ENCODE measurements around the gene POTEG.
"Not testable (repeated sequence)": the region's sequence is repeated elsewhere in the genome, so short reads cannot be mapped to it uniquely, and the experiment has no call there.

The POTEG gene

DNA sequence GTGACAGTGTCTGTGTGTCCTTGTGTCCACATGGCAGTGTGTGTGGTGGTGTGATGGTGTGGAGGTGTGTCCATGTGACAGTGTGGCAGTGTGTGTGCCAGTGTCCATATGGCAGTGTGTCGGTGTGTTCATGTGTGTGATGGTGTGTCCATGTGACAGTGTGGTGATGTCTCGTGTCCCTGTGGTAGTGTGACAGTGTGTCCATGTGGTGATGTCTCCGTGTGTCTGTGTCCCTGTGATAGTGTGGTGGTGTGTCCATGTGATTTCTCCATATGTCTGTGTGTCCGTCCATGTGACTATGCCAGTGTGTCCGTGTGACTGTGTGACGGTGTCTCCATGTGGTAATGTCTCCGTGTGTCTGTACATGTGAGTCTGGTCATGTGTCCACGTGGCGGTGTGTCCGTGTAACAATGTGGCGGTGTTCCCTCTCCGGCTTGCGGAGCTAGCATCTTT, 59.7 kb downstream of the POTEG start:
- H3K4me3 ChIP-seq (ENCODE audit: low read length): not testable (repeated sequence)

DNA sequence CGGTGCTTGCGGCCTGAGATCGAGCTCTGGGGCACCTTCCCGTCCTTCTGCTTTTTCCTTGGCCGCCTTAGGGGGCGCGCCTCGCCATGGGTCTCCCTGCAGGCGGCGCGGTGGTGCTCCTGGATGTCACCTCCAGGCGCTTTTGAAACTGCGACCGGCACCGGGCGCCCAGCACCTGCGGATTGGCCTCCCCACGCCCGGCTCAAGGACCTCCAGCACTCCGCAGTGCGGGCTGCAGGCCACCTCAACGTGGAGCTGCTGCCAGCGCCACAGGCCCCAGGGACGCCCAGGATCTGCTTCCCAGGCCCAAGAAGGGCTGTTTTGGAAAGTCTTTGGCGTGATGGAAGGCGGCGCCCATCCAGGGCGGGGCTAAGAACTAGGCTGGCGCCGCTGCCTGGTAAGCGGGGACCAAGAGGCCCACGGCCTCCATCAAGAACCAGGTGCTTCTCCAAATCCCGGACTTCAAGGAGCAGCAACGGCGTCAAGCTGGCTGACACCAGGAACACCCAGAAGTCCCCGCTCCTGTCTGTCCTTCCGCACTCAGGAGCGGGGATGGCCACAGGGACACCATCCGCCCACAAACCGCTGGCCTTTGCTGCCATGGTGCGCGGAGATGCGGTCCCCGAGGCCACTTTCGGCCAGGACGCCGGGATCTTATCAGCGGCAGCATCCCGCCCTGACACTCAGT, 61.2 kb downstream of the POTEG start:
- H3K4me3 ChIP-seq (ENCODE audit: low read length): not testable (repeated sequence)

DNA sequence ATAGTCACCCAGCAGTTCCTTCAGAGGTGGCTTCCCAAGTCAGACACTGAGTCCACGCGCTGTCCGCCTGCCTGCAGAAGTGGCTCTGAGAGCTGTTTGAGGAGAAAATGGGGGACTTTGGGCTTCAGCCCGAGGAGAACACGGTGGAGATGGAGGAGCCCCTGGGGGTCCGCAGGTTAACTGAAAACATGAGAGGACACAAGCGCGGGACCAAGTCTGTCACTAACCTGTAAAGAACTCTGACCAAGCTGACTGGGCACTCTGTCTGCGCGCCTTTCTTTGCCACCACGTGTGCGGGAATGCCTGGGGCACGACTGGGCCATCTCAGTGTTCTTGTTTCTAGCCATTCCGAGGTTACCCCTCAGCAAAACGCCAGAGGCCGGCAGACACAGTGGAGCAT, 62.4 kb downstream of the POTEG start:
- H3K4me3 ChIP-seq (ENCODE audit: low read length): not testable (repeated sequence)

DNA sequence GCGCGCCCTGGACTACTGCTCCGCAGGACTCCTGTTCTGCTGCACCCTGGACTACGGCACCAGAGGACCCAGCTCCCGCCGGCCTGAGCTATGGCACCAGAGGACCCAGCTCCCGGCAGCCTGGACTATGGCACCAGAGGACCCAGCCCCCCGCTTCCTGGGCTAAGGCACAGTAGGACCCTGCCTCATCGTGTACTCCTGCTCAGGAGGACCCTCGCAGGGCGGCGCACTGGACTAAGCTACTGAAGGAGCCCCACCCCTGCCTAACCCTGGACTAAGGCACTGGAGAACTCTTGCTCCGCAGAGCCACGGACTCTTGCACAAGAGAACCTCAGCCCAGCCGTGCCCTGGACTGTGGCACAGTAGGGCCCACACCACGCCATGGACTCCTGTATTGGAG, 71.3 kb downstream of the POTEG start:
- H3K4me3 ChIP-seq (ENCODE audit: low read length): not testable (repeated sequence)

DNA sequence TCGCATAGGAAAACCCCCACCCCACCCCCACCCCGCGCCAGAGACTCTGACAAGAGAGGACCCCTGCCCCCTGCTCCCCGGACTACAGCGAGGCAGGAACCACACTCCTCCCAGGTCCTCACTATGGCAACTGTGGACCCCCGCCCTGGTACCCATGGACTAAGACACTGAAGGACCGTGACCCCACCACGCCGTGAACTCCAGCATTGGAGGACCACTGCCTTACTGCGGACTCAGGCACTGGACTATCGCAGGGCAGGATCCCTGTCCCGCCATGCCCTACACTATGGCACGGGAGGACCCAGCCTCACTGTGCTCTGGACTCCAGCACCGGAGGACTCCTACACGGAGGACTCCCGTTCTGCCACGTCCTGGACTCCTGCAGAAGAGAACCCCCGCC, 71.8 kb downstream of the POTEG start:
- H3K4me3 ChIP-seq (ENCODE audit: low read length): not testable (repeated sequence)

DNA sequence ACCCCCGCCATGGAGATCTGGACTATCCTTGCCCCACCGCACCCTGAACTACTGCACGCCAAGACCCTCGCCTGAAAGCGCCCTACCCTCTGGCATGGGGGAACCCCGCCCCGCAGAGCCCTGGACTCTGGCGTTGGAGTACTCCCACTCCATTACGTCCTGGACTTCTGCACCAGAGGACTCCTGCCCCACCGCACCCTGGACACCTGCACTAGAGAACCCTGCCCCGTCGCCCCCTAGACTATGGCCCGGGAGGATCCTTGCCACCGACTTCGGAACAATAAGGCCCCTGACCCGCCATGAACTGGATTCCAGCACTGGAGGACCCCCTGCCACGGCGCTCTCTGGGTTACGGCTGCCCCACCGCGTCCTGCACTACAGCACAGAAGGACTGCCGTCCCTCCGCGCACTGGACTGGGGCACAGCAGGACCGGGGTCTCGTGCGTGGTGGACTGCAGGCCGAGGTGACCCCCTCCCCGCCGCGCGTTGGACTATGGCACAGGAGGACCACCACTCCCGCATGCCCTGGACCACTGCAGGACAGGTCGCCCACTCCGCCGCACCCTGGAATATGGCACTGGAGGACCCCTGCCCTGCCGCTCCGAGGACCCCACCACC, 72.4 kb downstream of the POTEG start:
- not testable (repeated sequence) for H3K4me3 ChIP-seq (ENCODE audit: low read length)

DNA sequence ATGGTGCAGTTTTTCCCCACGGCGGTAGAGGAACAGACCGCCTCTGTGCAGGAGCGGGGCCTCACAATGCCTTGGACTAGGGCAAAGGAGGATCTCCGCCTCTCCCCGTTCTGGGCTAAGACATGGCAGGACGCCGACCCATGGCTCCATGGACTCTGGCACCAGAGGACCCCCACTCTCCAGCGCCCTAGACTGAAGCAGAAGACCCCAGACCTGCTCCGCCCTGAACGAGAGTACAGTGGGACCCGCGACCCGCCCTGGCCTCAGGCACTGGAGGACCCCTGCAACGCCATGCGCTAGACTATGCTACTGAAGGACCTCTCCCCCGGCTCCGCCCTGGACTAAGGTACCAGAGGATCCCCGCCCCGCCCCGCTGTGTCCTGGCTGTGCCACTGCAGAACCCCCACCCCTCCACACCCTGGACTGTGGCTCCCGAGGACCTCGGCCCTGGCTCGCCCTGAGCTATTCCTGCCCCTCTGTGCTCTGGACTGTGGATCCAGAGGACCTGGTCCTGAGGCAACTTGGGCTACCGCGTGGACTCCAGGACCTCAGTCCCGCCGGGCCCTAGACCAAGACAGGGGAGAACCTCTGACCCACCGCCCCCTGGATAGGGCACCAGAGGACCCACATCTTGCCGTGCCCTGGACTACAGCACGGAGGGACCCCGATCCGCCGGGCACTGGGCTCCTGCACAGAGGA, 73.1 kb downstream of the POTEG start:
- not testable (repeated sequence) for H3K4me3 ChIP-seq (ENCODE audit: low read length)

Data from GM08714 (cell line).